Raji (cell line): Measurements from ENCODE around the gene ZNF491.

Experiments used
- POLR2A ChIP-seq: IDR thresholded peaks from 2 replicates; pipeline ENCODE4 v1.6.1; 2011; ENCODE audit warnings: low read depth, low read length, control low read depth; ENCODE audit not compliant: insufficient read depth

Gene ZNF491

DNA sequence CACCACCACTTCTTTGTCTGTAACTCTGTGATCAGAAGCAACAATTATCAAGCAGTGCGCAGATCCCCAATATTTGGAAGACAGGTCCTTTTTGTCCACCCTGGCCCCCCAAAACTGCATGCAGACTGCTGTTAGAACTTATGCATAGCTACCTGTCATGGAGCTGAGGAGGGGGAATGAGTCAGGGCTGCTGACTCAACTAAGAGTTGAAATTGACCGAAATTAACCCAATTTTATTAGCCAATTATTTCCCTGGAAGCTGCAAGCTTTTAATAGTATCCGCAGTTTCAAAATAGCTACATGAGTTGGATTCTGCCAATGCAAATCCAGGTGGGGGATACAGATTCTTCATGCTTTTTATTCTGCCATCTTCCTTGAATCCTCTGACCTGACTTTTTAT lies 14.0 kb upstream of the ZNF491 start:
- no peak for TF ChIP-seq POLR2A

DNA sequence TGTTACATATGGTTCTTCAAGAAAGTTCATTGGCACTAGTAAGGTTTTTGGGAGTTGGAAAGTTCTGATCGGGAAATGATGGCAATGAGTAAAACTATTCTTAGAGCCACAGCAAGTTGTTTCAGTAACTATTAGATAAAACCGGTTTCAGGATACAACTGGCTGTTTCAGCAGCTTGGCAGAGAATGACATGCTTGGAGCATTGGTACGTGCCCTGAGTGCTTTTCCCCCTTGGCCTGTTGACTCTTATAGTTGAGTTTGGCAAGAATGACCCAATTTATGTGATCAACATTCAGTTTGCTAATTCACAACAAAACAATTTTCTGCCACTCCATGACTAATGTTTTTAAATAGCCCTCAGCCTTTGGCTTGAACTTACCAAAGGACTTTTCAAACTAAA lies 10.8 kb upstream of the ZNF491 start:
- TF ChIP-seq POLR2A = no peak

DNA sequence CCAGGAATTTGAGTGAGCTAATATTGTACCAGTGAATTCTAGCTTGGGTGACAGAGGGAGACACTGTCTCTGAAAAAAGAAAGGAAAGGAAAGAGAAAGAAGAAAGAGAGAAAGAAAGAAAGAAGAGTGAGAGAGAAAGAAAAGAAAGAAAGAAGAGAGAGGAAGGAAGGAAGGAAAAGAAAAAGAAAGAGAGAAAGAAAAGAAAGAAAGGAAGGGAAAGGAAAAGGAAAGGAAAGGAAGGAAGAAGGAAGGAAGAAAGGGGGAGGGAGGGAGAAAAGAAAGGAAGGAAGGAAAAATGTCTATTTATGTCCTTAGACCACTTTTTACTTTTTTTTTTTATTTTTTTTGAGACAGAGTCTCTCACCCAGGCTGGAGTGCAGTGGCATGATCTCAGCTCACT lies 5.4 kb upstream of the ZNF491 start:
- TF ChIP-seq POLR2A = no peak

DNA sequence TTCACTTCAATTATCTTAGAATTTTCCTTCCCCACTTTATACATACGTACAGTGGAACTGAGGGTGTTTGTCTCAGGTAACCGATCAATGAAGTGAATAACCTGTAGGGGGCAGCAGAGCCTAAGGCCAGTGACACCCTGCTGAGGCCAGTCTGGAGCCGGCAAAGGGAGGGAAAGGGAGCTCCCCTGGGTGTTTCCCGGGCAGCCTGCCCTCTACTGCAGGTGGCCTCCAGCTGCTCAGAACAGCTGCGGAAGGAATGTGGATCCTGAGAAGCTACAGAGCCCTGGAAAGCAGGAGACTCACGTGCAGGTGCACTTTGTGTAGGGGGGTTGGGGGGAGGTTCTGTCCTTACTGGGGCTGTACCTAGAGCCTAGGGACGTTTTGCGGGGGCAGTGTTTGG lies 832 bp upstream of the ZNF491 start:
- TF ChIP-seq POLR2A = no peak

DNA sequence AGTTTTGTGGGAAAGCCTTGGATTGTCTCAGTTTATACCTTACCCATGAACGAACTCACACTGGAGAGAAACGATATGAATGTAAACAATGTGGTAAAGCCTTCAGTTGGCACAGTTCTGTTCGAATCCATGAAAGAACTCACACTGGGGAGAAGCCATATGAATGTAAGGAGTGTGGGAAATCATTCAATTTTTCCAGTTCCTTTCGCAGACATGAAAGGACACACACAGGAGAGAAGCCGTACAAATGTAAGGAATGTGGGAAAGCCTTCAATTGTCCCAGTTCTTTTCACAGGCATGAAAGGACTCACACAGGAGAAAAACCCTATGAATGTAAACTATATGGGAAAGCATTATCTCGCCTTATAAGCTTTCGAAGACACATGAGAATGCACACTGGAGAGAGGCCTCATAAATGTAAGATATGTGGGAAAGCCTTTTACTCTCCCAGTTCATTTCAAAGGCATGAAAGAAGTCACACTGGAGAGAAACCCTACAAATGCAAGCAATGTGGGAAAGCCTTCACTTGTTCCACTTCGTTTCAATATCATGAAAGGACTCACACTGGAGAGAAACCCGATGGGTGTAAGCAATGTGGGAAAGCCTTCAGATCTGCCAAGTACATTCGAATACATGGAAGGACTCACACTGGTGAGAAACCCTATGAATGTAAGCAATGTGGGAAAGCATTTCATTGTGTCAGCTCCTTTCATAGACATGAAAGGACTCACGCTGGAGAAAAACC lies 8.2 kb downstream of the ZNF491 start:
- no peak for TF ChIP-seq POLR2A

DNA sequence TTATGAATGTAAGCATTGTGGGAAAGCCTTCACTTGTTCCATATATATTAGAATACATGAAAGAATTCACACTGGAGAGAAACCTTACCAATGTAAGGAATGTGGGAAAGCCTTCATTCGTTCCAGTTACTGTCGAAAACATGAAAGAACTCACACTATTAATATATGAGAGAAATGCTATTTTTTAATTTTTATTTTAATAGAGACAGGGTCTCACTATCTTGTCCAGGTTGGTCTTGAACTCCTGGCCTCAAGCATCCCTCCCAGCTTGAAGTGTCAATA lies 8.7 kb downstream of the ZNF491 start:
- no peak for TF ChIP-seq POLR2A

DNA sequence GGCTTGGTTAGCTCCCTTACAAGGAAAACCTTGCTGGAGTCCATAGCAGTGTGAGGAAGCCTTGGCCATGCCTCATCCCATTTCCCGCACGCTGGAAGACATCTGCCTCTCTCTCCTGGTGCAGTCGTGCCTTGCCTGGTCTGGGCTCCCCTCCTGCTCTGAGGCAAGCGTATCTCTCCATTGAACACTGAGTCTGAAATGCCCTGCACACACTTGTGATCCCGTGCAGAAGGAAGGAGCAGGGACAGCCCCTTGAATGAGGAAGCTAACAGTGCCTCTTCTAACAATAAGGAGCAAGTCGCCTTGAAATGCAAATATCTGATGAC lies 15.3 kb downstream of the ZNF491 start:
- TF ChIP-seq POLR2A = no peak

DNA sequence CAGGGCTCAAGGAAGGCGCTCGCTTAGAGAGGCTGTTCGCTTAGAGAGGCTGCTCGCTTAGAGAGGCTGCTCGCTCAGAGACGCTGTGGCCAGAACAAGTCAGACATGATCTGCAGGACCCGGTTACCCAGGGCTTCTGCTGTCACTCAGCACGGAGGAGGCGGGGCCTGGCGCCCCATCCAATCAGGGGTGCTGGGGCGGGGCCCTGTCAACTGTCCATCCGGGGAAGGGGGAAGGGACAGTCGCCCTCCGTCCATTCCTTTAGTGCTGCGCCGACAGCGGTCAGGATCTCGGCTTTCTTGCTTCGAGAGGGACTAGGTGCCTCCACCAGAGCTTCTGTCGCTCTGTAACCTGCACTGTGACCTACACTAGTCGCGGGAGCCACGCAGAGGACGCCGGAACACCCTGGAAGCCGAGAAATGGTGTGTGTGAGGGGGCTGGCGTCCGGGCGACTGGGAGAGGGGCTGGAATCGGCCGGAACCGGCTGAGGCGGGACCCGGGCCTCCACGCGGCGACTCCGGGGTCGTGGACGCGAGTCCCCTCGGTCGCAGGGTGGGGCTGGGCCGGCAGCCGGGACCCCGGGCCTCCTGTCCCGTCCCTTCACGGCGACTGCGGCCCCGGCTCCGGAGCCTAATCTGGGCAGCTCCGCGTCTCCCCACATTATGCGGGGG lies 15.8 kb downstream of the ZNF491 start, which contains the start of gene ZNF440:
Gene ZNF440, plus strand, starts transcription at position 245 of the 671 bp plus-strand sequence. Its CDS starts 175 bp downstream, at position 420.
- TF ChIP-seq POLR2A = peak; percentile 93

DNA sequence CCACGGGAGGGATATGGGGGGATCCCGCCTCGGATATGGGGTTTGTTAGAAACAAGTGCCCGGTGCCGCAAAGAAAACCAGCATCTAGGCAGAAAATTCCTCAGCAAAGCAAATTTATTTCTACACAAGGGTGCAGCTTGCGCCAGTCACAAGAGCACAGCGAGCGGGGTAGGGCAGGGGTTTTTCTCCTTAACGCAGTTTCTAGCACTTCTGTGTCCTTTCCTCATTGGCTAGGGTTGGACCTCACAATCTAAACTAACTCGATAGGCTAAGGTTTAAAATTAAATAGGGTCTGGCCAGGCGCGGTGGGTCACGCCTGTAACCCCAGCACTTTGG lies 16.3 kb downstream of the ZNF491 start:
- no peak for TF ChIP-seq POLR2A

DNA sequence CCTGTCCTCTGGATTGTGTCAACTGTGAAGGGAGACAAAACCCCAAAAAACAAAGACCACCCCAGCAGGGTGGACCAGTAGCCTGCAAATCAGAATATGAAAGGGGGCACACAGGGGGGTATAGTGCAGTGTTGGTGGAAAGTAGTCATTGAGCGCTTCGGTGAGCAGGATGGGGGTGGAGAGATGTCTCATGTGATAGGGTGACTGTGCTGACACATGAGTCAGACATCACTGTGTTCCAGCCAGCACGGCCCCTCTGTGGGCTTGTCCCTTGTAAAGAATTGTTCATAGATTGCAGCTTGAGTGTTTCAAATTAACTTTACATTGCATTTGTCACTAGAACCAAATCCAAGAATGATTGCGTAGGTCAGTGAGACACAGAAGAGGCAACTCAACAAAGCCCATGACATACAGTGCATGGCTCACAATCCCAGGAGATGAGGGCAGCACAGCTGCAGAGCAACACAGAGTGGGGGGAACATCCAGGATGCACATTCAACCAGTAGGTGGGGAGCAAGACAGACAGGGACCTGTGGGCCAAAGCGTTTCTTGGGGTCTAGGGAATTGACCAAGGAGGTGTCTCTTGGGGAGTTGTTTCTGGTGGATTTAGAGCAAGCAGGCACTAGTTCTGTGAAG lies 23.3 kb downstream of the ZNF491 start:
- TF ChIP-seq POLR2A = no peak

DNA sequence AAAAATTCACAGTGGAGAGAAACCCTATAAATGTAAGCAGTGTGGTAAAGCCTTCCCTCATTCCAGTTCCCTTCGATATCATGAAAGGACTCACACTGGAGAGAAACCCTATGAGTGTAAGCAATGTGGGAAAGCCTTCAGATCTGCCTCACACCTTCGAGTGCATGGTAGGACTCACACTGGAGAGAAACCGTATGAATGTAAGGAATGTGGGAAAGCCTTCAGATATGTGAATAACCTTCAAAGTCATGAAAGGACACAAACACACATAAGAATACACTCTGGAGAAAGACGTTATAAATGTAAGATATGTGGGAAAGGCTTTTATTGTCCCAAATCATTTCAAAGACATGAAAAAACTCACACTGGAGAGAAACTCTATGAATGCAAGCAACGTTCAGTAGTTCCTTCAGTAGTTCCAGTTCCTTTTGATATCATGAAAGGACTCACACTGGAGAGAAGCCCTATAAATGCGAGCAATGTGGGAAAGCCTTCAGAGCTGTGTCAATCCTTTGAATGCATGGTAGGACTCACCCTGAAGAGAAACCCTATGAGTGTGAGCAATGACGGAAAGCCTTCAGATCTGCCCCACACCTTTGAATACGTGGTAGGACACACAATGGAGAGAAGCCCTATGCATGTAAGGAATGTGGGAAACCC lies 34.1 kb downstream of the ZNF491 start:
- TF ChIP-seq POLR2A = no peak

DNA sequence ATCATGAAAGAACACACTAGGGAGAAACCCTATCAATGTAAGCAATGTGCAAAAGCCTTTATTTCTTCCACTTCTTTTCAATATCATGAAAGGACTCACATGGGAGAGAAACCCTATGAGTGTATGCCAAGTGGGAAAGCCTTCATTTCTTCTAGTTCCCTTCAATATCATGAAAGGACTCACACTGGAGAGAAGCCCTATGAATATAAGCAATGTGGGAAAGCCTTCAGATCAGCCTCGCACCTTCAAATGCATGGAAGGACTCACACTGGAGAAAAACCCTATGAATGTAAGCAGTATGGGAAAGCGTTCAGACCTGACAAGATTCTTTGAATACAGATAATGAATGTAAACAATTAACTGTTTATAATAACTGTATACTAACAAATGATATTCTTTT lies 35.2 kb downstream of the ZNF491 start:
- TF ChIP-seq POLR2A = no peak

DNA sequence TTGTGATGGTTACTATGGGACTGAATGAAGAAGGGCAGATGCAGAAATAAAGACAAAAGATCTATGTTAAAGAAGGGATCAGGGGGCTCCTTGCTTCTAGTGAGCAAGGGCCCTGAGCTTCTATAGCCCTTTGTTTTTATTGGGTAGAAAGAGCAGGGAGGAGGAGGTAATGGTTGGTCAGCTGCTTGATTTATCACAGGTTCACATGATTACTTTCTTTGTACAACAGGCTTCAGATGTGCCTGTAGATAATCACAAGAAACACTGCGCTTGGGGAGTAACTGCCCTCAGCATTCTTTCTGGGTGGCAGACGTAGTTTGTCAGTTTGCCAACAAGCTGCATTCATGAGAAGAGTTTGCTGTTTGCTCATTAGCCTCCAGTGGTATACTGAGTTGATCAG lies 45.4 kb downstream of the ZNF491 start:
- TF ChIP-seq POLR2A = no peak

DNA sequence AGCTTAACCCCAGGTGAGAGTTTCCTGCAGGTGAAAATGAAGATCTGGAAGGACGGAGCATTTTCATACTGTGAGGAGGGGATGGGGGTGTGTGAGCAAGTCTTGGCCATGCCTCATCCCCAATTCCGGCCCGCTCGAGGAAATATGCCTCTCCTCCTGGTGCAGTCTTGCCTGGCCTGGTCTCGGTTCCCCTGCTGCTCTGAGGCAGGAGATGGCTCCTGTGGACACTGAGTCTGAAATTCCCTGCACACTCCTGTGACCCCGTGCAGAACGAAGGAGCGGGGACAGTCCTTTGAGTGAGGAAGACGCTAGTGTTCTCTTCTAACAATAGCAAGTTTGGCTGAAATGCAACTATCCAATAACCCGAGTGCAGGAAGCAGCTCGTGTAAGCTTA lies 49.9 kb downstream of the ZNF491 start:
- TF ChIP-seq POLR2A = no peak

DNA sequence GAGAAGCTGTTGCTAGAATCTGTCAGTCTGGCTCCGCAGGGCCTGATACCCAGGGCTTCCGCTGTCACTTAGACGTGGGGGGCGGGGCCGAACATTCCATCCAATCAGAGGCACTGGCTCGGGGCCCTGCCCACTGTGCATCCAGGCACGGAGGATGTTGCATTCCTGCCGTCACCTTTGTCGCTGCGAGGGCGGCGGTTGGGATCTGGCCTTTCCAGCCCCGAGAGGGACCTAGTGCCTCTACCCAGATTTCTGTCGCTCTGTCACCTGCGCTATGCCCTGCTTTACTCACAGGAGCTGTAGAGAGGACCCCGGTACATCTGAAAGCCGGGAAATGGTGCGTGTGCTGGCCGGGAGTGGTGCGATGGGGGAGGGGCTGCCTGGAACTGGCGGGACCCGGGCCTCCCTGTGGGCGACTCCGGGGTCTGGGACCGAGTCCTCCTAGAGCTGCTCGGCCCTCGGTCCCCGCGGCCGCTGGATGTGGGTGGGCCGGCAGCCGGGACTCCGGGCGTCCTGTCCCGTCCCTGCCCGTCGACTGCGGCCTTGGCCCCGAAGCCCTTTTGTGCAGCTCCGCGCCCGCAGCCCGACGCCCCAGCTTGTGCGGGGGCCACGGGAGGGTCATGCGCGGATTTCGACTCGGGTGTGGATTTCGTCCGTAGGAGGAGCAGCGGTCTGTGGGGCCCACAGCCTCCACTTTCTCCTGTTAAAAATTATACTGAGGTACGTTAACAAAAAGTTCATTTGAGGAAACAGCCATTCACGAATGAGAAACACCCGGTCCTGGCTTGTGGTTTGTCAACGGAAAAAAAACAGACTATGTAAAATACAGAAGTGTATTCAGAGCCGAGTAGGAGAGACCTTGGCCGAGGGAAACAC lies 50.5 kb downstream of the ZNF491 start, which contains the start of gene ZNF439:
Gene ZNF439, plus strand, starts transcription at position 133 of the 876 bp plus-strand sequence. Its CDS starts 142 bp downstream, at position 275.
- peak; percentile 73 for TF ChIP-seq POLR2A
